SK-N-SH (cell line): ENCODE measurements around the gene ZC3H10.
"Not testable (repeated sequence)": the region's sequence is repeated elsewhere in the genome, so short reads cannot be mapped to it uniquely, and the experiment has no call there.

Source experiments
- GATA2 ChIP-seq: sonication (generic); formaldehyde crosslinking; IDR thresholded peaks from 2 replicates; pipeline ENCODE4 v1.5.0; 2020; ENCODE audit warnings: mild to moderate bottlenecking, missing genetic modification reagents
- MEF2A ChIP-seq: IDR thresholded peaks from 2 replicates; pipeline ENCODE4 v1.4.0; 2012; ENCODE audit warnings: low read depth, borderline replicate concordance
- POLR2AphosphoS5 ChIP-seq: IDR thresholded peaks from 2 replicates; pipeline ENCODE4 v1.6.1; 2012; ENCODE audit warnings: low read depth, low read length
- RAD21 ChIP-seq: IDR thresholded peaks from 2 replicates; pipeline ENCODE4 v1.6.1; 2012; ENCODE audit warnings: mild to moderate bottlenecking, low read length
- TCF12 ChIP-seq: IDR thresholded peaks from 2 replicates; pipeline ENCODE4 v1.4.0; 2012
- TF ChIP-seq, protein P1 (sequence below): fragments of 200-600 bp; sonication (generic); IDR thresholded peaks from 2 replicates; pipeline ENCODE4 v1.6.1; 2017; ENCODE audit warnings: antibody characterized with exemption, mild to moderate bottlenecking, moderate library complexity
- TF ChIP-seq, protein P2 (sequence below): IDR thresholded peaks from 2 replicates; pipeline ENCODE4 v1.6.1; 2012; ENCODE audit warnings: mild to moderate bottlenecking, low read depth, low read length, moderate library complexity
- TF ChIP-seq, protein P3 (sequence below): IDR thresholded peaks from 2 replicates; pipeline ENCODE4 v1.4.0; 2012; ENCODE audit warnings: low read depth

DNA sequence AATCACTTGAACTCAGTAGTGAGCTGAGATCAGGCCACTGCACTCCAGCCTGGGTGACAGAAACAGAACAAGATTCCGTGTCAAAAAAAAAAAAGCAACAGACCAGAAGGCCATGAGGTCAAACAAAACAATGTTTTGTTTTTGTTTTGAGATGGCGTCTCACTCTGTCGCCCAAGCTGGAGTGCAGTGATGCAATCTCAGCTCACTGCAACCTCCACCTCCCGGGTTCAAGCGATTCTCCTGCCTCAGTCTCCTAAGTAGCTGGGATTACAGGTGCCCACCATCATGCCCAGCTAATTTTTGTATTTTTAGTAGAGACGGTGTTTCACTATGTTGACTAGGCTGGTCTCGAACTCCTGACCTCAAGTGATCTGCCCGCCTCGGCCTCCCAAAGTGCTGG lies 40.1 kb upstream of the ZC3H10 start:
- TF ChIP-seq, protein P1, sequence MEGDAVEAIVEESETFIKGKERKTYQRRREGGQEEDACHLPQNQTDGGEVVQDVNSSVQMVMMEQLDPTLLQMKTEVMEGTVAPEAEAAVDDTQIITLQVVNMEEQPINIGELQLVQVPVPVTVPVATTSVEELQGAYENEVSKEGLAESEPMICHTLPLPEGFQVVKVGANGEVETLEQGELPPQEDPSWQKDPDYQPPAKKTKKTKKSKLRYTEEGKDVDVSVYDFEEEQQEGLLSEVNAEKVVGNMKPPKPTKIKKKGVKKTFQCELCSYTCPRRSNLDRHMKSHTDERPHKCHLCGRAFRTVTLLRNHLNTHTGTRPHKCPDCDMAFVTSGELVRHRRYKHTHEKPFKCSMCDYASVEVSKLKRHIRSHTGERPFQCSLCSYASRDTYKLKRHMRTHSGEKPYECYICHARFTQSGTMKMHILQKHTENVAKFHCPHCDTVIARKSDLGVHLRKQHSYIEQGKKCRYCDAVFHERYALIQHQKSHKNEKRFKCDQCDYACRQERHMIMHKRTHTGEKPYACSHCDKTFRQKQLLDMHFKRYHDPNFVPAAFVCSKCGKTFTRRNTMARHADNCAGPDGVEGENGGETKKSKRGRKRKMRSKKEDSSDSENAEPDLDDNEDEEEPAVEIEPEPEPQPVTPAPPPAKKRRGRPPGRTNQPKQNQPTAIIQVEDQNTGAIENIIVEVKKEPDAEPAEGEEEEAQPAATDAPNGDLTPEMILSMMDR: not testable (repeated sequence)
- not testable (repeated sequence) for TF ChIP-seq MEF2A; GATA2 (CRISPR knock-in tag); POLR2AphosphoS5; TCF12; RAD21
- TF ChIP-seq, protein P2, sequence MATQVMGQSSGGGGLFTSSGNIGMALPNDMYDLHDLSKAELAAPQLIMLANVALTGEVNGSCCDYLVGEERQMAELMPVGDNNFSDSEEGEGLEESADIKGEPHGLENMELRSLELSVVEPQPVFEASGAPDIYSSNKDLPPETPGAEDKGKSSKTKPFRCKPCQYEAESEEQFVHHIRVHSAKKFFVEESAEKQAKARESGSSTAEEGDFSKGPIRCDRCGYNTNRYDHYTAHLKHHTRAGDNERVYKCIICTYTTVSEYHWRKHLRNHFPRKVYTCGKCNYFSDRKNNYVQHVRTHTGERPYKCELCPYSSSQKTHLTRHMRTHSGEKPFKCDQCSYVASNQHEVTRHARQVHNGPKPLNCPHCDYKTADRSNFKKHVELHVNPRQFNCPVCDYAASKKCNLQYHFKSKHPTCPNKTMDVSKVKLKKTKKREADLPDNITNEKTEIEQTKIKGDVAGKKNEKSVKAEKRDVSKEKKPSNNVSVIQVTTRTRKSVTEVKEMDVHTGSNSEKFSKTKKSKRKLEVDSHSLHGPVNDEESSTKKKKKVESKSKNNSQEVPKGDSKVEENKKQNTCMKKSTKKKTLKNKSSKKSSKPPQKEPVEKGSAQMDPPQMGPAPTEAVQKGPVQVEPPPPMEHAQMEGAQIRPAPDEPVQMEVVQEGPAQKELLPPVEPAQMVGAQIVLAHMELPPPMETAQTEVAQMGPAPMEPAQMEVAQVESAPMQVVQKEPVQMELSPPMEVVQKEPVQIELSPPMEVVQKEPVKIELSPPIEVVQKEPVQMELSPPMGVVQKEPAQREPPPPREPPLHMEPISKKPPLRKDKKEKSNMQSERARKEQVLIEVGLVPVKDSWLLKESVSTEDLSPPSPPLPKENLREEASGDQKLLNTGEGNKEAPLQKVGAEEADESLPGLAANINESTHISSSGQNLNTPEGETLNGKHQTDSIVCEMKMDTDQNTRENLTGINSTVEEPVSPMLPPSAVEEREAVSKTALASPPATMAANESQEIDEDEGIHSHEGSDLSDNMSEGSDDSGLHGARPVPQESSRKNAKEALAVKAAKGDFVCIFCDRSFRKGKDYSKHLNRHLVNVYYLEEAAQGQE: not testable (repeated sequence)
- TF ChIP-seq, protein P3, sequence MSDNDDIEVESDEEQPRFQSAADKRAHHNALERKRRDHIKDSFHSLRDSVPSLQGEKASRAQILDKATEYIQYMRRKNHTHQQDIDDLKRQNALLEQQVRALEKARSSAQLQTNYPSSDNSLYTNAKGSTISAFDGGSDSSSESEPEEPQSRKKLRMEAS: not testable (repeated sequence)
